WTC11 (cell line): ENCODE data around the gene ITPKA. TPM values are rescaled to one million over a fixed set of nuclear protein-coding genes. Genes with fewer than 3 reads are reported as not detected.
A peak's percentile ranks its signal among the peaks of the same experiment; 100 is the strongest.

Source experiments
- ATAC-seq: fragments of 200-7000 bp; cut with Tn5 transposase; 2 replicates; pipeline ENCODE4 v1.10.0; 2021; ENCODE audit warnings: mild to moderate bottlenecking, moderate library complexity
- CTCF ChIA-PET: fragments of 300-600 bp; sonication (Branson Sonifier 250); formaldehyde crosslinking; loops from one replicate; lab custom pipeline; 2021; ENCODE audit warnings: antibody characterized with exemption; lab: Charles Lee
- POLR2A ChIA-PET: fragments of 350-600 bp; sonication (Branson Sonifier 250); formaldehyde crosslinking; loops from one replicate; lab custom pipeline; 2021; ENCODE audit warnings: antibody characterized with exemption; lab: Charles Lee
- DNase-seq: peaks from one replicate; pipeline ENCODE4 v3.0.0; 2021; ENCODE audit warnings: low spot score
- H3K27ac Mint-ChIP-seq: 2 replicates; pipeline ENCODE4 v1.8.0; 2021; ENCODE audit warnings: mixed read lengths
- H3K27me3 Mint-ChIP-seq: 2 replicates; pipeline ENCODE4 v1.8.0; 2021; ENCODE audit warnings: low read depth, mild to moderate bottlenecking, moderate library complexity, mixed read lengths
- H3K36me3 Mint-ChIP-seq: 2 replicates; pipeline ENCODE4 v1.8.0; 2021; ENCODE audit warnings: mixed read lengths
- H3K4me1 Mint-ChIP-seq: 2 replicates; pipeline ENCODE4 v1.8.0; 2022; ENCODE audit warnings: mixed read lengths
- H3K4me3 Mint-ChIP-seq: 2 replicates; pipeline ENCODE4 v1.8.0; 2021; ENCODE audit warnings: mild to moderate bottlenecking, moderate library complexity, mixed read lengths
- H3K9me3 Mint-ChIP-seq: 2 replicates; pipeline ENCODE4 v1.8.0; 2021; ENCODE audit warnings: mixed read lengths
- ATF6 ChIP-seq: sonication (generic); formaldehyde crosslinking; IDR thresholded peaks from 2 replicates; pipeline ENCODE4 v1.8.1; 2023; ENCODE audit warnings: mild to moderate bottlenecking, missing genetic modification reagents
- CREM ChIP-seq: sonication (generic); formaldehyde crosslinking; IDR thresholded peaks from 2 replicates; pipeline ENCODE4 v1.8.1; 2022; ENCODE audit warnings: mild to moderate bottlenecking, missing genetic modification reagents, moderate library complexity
- CTCF ChIP-seq: fragments of 200-600 bp; IDR thresholded peaks from 2 replicates; pipeline ENCODE4 v1.8.0; 2022; ENCODE audit warnings: antibody characterized with exemption
- ELF4 ChIP-seq: sonication (generic); formaldehyde crosslinking; IDR thresholded peaks from 2 replicates; pipeline ENCODE4 v1.8.1; 2022; ENCODE audit warnings: low read depth, mild to moderate bottlenecking, moderate library complexity, missing genetic modification reagents
- ETV6 ChIP-seq: sonication (generic); formaldehyde crosslinking; IDR thresholded peaks from 2 replicates; pipeline ENCODE4 v1.8.1; 2022; ENCODE audit warnings: mild to moderate bottlenecking, missing genetic modification reagents
- FOXP1 ChIP-seq: sonication (generic); formaldehyde crosslinking; IDR thresholded peaks from 2 replicates; pipeline ENCODE4 v1.8.0; 2022; ENCODE audit warnings: missing genetic modification reagents, mild to moderate bottlenecking, moderate library complexity, borderline replicate concordance
- HMGXB4 ChIP-seq: sonication (generic); formaldehyde crosslinking; IDR thresholded peaks from 2 replicates; pipeline ENCODE4 v1.8.1; 2023; ENCODE audit warnings: mild to moderate bottlenecking, moderate library complexity, missing genetic modification reagents
- IRF2 ChIP-seq: sonication (generic); formaldehyde crosslinking; IDR thresholded peaks from 2 replicates; pipeline ENCODE4 v1.8.0; 2022; ENCODE audit warnings: low read depth, missing genetic modification reagents, borderline replicate concordance
- MXD4 ChIP-seq: fragments of 250-450 bp; sonication (Bioruptor Pico); IDR thresholded peaks from 2 replicates; pipeline ENCODE4 v1.8.0; 2021; ENCODE audit warnings: mild to moderate bottlenecking, moderate library complexity, borderline replicate concordance
- NR2C2 ChIP-seq: sonication (generic); formaldehyde crosslinking; IDR thresholded peaks from 2 replicates; pipeline ENCODE4 v1.8.0; 2022; ENCODE audit warnings: mild to moderate bottlenecking, missing genetic modification reagents
- RORB ChIP-seq: fragments of 250-450 bp; sonication (Bioruptor Pico); IDR thresholded peaks from 2 replicates; pipeline ENCODE4 v1.9.0; 2021; ENCODE audit warnings: mild to moderate bottlenecking
- SP1 ChIP-seq: sonication (generic); formaldehyde crosslinking; conservative IDR thresholded peaks from 2 replicates; pipeline ENCODE4 v1.8.1; 2022; ENCODE audit warnings: missing genetic modification reagents
- STAT6 ChIP-seq: sonication (generic); formaldehyde crosslinking; conservative IDR thresholded peaks from 2 replicates; pipeline ENCODE4 v1.8.1; 2023; ENCODE audit warnings: mild to moderate bottlenecking, low read depth, missing genetic modification reagents, moderate library complexity
- TP53 ChIP-seq: sonication (generic); formaldehyde crosslinking; IDR thresholded peaks from 2 replicates; pipeline ENCODE4 v1.8.1; 2023; ENCODE audit warnings: mild to moderate bottlenecking, missing genetic modification reagents
- ZBTB43 ChIP-seq: sonication (generic); formaldehyde crosslinking; IDR thresholded peaks from 2 replicates; pipeline ENCODE4 v1.8.1; 2023; ENCODE audit warnings: mild to moderate bottlenecking, missing genetic modification reagents
- ZMAT4 ChIP-seq: fragments of 250-450 bp; sonication (Bioruptor Pico); IDR thresholded peaks from 2 replicates; pipeline ENCODE4 v1.9.0; 2021; ENCODE audit warnings: mild to moderate bottlenecking
- ZNF138 ChIP-seq: sonication (generic); formaldehyde crosslinking; conservative IDR thresholded peaks from 2 replicates; pipeline ENCODE4 v1.8.1; 2022; ENCODE audit warnings: mild to moderate bottlenecking, moderate library complexity, missing genetic modification reagents
- ZNF263 ChIP-seq: sonication (generic); formaldehyde crosslinking; IDR thresholded peaks from 2 replicates; pipeline ENCODE4 v1.8.1; 2022; ENCODE audit warnings: low read depth, mild to moderate bottlenecking, moderate library complexity, missing genetic modification reagents
- ZNF512 ChIP-seq: sonication (generic); formaldehyde crosslinking; IDR thresholded peaks from 2 replicates; pipeline ENCODE4 v1.8.1; 2022; ENCODE audit warnings: missing genetic modification reagents, borderline replicate concordance
- total RNA-seq: library from RNA; stranded (reverse); gene quantifications from 3 replicates; pipeline ENCODE4 v1.2.3, GENCODE V29; 2021

ITPKA gene
- total RNA-seq, 1 experiment from 2014 or later: 1.2 TPM

GRCh38 chr15:41483519-41483918, 10.2 kb upstream of the ITPKA start:
- H3K27ac Mint-ChIP-seq: no peak overlapping the region
- ChIA-PET POLR2A (no interaction called here), CTCF (interaction anchor here (2.1 kb wide), 1 partner anchor 24 kb away, joined by 10 read pairs; no protein-coding TSS in a partner anchor)
- TF ChIP-seq RORB (CRISPR knock-in tag) (no peak), STAT6 (CRISPR knock-in tag) (no peak), CTCF (no peak)
- DNase-seq (no peak), ATAC-seq (no peak)
- H3K27me3 Mint-ChIP-seq: no peaks in the 10 kb centered on the region; the same call in 1 of the 2 replicates
- no peaks in the 10 kb centered on the region for H3K9me3 Mint-ChIP-seq
- H3K36me3 Mint-ChIP-seq: peaks cover 35% of the 10 kb centered on the region
- H3K4me3 Mint-ChIP-seq: no peak overlapping the region
- H3K4me1 Mint-ChIP-seq: no peaks in the 10 kb centered on the region

GRCh38 chr15:41484937-41485625, 8.6 kb upstream of the ITPKA start:
- Mint-ChIP-seq H3K4me3 (no peak overlapping the region), H3K27ac (no peak overlapping the region), H3K4me1 (no peaks in the 10 kb centered on the region), H3K9me3 (no peaks in the 10 kb centered on the region), H3K27me3 (peaks cover 2% of the 10 kb centered on the region), H3K36me3 (peaks cover 22% of the 10 kb centered on the region)
- ChIA-PET CTCF (interaction anchor here (1.3 to 2.1 kb wide), 2 partner anchors 19 to 22 kb away, joined by 7 to 10 read pairs; no protein-coding TSS in a partner anchor), POLR2A (no interaction called here)
- ATAC-seq: peak; percentile 23; the same call in 1 of the 2 replicates
- DNase-seq: no peak
- TF ChIP-seq NR2C2 (CRISPR knock-in tag) (no peak), IRF2 (CRISPR knock-in tag) (no peak), FOXP1 (CRISPR knock-in tag) (no peak), ETV6 (CRISPR knock-in tag) (no peak), CREM (CRISPR knock-in tag) (no peak), ATF6 (CRISPR knock-in tag) (no peak), ZBTB43 (no peak), ZMAT4 (CRISPR knock-in tag) (no peak), SP1 (CRISPR knock-in tag) (no peak), ZNF512 (no peak), ZNF138 (CRISPR knock-in tag) (no peak), TP53 (CRISPR knock-in tag) (no peak), MXD4 (no peak), ELF4 (CRISPR knock-in tag) (no peak), ZNF263 (CRISPR knock-in tag) (no peak), HMGXB4 (CRISPR knock-in tag) (no peak)
